NCI-H1417 (cell line): ENCODE measurements around the gene ZBTB40.
A peak's percentile ranks its signal among the peaks of the same experiment; 100 is the strongest.

Source experiments
- DNase-seq, 3 experiments: peaks; one replicate each; lab custom pipeline; 2025; lab: John Stamatoyannopoulos, UW

Gene ZBTB40

DNA sequence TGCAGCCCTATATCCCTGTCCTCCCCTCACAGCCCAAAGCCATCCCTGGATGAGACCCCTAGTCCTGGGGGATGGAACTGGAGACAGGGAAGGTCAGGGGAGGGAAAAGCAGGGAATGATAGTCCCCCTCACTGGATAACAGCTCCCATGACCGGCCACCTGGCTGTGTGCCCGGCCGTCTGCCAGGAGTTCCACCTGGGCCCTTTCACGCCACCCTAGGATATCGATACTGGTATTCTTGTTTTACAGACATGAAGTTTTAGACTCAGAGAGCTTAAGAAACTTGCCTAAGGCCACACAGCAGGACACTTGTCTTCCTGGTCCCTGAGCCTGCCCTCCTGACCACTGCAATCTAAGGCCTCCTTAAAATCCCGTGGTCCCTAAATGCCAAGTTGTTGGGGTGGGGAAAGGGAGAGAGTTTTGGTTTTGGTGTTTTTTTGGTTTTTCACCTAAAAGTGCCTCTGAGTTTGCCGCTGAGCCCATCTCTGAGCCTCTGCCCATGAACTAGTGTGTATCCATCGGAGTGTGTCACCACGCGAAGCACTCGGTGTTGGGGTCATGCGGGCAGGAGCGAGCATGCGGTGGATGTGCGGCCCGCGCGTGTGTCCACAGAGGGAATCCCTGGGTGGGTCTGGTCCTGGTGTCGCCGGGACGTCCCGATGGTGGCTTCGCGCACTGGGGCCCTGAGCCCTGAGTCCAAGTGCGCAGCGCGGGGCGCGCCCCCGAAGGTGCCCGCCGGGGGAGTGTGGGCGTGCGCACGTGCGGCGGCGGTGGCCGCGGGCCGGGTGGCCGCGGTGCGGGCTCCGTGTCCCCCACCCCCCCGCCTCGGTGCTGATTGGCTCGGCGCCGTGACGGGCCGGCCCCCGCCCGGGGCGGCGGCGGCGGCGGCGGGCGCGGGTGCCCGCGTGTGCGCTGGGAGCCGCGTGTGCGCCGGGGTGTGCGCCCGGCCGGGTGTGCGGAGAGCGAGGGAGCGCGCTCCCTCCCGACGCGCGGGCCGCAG, 111.2 kb downstream of the ZBTB40 start, which contains the start of gene EPHA8:
Gene EPHA8, plus strand, starts transcription at position 906 of the 1,000 bp plus-strand sequence. CDS start 147 bp downstream, outside the sequence.
- DNase-seq: peak in 2 of 3 experiments; percentile 23 to 24

DNA sequence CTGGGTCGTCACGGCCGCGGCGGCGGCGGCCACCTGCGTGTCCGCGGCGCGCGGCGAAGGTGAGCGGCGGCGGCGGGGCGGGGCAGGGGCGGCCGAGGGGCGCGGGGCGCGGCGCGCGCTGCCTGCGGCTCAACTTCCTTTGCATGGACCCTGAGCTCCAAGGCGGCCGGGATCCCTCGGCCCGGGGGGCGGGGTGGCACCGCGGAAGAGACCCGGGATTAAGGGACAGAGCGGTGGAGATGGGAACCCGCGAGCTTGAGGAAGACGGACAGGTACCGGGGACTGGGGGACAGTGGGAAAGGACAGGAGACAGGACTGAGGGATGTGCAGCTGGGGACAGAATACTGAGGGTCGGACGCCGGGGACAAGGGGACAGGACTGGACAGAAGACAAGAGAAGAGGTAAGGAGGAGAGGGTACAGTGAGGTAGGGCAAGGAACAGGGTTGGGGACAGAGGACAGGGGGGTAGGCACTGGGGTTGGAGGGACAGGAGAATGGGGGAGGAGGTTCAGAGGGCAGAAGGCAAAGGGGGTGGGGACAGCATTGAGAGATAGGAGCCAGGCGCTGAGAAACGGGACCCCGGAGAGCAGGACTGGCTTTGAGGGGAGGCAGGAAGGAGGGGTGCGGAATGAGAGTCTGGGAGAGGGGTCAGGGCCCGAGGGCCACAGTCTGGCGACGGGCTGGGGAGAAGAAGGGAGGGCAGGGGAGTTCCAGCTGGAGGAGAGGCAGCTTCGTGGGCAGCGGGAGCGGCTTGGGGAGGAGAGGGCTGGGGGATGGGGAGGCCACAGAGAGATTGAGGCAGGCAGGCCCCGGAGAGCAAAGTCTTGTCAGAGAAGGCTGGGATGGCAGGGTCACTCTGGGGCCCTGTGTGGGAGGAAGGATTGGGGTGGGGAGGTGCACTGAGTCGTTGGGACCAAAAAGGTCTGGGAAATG, 112.3 kb downstream of the ZBTB40 start:
- peak in 1 of 3 experiments; percentile 24 for DNase-seq

DNA sequence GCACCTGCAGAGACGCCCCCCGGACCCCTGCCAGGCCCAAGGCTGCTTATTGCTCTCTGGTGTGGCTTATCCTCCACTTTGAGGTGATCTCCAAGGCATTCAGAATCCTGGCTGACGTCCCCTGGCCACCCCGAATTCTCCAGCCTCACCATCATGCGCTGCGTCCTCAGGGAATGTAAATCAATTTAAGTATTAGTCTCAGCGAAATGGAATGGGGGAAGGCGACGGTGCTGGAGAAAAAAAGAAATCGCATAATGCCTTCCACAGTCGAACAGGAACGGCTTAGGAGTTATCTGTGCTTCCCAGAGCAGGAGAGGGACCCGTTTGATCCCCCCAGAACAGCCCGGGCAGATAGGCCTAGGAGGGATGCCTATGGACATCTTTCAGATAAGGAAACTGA, 114.5 kb downstream of the ZBTB40 start:
- no peak for DNase-seq

- no peak for DNase-seq
Measured at GRCh38 chr1:22567197-22567596, 115.5 kb downstream of the ZBTB40 start.

DNA sequence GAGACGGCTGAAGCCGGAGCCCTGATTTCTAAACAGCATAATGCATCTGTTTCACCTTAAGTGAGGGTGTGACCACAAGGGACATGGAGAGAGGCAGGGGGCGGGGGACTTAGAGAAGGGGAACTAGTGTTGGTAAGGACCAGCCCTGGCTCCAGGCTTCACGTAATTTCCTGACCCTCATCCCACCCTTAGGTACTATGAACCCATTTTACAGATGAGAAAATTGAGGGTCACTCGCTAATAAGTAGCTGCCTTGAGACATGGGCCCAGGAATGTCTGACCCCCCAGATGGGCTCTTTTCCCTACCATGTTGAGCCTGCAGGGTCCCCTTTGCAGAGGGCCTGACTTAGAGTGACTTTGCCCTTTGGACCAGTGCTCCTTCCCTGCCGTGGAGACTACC, 116.3 kb downstream of the ZBTB40 start:
- DNase-seq: no peak

DNA sequence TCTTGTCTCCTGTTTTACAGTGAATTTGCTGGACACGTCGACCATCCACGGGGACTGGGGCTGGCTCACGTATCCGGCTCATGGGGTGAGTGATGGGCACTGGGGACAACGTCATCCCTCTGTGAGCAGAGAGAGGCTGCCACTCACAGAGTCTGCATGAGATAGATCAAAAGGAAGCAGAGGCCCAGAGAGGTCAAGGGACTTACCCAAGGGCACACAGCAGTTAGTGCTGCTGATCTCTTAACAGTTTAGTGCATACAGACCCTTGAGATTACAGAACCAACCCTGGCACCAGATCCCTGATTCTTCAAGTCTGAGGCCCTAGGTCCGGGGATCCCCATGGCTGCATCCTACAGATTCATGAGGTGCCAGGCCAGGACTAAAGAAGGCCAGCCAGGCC, 117.6 kb downstream of the ZBTB40 start:
- no peak for DNase-seq

DNA sequence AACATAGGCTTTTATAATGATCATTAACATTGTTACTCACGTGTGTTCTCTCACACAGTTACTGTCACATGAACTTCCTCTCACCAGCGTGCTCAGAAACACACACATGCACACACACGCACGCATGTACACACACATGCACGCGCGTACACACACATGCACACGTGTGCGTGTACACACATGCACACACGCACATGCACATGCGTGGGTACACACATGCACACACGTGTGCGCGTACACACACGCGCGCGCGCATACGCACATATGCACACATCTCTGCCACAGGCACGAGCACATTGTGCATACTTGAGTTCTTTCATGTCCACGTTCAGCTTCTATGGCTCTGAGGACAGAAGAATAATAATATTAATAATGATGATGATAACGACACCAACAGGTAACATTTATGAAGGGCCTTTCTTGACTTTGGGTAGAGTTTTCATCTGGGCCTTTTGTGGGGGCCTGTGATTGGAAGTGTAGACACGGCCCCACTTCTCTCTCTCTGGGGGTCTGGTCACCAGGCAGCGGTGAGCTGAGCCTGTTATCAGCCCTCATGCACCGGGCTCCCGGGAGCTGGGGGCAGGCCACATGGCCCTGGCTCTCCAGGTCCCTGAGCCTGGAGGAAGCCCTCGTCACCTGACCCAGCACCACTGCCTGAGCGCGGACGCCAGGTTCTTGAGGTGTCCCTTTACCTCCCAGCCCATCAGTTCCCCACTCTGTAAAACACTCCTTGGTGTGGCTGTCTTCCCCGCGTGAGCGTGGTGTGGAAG, 118.7 kb downstream of the ZBTB40 start:
- no peak for DNase-seq

- no peak for DNase-seq
Measured at GRCh38 chr1:22572818-22573217, 121.2 kb downstream of the ZBTB40 start.

- DNase-seq: no peak
Measured at GRCh38 chr1:22573237-22573636, 121.6 kb downstream of the ZBTB40 start.

- no peak for DNase-seq
Measured at GRCh38 chr1:22575532-22576149, 124.0 kb downstream of the ZBTB40 start.

DNA sequence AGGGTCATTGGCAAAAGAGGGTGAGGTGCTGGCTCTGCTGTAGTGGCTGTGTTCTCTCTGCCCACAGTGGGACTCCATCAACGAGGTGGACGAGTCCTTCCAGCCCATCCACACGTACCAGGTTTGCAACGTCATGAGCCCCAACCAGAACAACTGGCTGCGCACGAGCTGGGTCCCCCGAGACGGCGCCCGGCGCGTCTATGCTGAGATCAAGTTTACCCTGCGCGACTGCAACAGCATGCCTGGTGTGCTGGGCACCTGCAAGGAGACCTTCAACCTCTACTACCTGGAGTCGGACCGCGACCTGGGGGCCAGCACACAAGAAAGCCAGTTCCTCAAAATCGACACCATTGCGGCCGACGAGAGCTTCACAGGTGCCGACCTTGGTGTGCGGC, 124.5 kb downstream of the ZBTB40 start:
- DNase-seq: no peak

- no peak for DNase-seq
Measured at GRCh38 chr1:22576617-22577016, 125.0 kb downstream of the ZBTB40 start.

DNA sequence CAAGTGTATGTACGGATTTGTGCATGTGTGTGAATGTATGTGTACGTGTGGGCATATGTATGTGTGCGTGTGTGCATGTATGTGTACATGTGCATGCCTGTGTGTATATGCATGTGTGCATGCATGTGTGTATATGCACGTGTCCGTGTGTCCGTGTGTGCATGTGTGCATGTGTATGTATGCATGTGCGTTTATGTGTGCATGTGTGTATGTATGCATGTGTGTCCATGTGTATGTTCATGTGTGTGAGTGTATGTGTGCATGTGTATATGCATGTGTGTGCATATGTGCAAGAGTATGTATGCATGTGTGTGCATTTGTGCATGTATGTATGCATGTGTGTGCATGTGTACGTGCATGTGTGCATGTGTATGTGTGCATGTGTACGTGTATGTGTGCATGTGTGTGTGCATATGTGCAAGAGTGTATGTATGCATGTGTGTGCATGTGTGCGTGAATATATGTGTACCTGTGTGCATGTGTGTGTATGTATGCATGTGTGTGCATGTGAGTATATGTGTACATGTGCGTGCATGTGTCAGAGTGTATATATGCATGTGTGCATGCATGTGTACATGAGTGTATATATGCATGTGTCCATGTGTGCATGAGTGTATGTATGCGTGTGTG, 127.2 kb downstream of the ZBTB40 start:
- DNase-seq: no peak

GRCh38 chr1:22579541-22580155, 128.0 kb downstream of the ZBTB40 start:
- peak in 2 of 3 experiments; percentile 22 to 56 for DNase-seq
